Measurements from ENCODE around the gene ACOT8.
A peak's percentile ranks its signal among the peaks of the same experiment; 100 is the strongest.

The ACOT8 gene

DNA sequence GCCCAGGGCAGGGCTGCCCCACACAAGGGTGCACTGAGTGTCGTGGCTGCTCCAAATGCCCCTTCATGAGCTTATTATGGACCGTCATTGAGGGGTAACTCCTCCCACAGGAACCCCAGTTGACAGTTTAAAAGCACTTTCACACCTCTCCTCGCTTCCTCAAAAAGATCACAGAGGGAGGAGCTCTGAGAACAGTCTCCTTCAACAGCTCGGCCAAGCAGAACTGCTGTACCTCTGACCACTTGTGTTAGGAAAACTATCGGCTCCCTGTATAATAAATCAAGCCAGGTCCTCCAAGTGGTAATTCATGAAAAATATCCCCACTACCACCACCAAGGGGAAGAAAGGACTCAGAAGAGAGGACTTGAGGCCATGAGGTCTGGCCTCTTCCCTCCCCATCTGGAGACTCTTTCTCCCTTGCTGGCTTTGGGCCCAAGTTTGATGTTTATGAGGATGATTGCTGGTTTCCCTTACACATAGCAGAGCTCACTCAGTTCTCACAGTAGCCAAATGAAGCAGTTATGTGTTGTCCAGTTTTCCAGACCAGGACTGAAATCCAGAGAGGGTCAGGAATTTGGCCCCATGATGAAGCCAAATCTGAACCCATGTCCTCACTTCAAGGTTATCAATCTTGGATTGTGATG is 14.9 kb downstream of the ACOT8 start:
- H3K4me3 ChIP-seq (ENCODE audit: low read depth, low read length) = no peak overlapping the region
- DNase-seq (ENCODE audit: low read depth) = peak; percentile 31
- TF ChIP-seq, protein P1, sequence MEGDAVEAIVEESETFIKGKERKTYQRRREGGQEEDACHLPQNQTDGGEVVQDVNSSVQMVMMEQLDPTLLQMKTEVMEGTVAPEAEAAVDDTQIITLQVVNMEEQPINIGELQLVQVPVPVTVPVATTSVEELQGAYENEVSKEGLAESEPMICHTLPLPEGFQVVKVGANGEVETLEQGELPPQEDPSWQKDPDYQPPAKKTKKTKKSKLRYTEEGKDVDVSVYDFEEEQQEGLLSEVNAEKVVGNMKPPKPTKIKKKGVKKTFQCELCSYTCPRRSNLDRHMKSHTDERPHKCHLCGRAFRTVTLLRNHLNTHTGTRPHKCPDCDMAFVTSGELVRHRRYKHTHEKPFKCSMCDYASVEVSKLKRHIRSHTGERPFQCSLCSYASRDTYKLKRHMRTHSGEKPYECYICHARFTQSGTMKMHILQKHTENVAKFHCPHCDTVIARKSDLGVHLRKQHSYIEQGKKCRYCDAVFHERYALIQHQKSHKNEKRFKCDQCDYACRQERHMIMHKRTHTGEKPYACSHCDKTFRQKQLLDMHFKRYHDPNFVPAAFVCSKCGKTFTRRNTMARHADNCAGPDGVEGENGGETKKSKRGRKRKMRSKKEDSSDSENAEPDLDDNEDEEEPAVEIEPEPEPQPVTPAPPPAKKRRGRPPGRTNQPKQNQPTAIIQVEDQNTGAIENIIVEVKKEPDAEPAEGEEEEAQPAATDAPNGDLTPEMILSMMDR (IDR thresholded peaks at IDR 0.05; ENCODE audit: low read depth, low read length, missing control alignments) = no peak

DNA sequence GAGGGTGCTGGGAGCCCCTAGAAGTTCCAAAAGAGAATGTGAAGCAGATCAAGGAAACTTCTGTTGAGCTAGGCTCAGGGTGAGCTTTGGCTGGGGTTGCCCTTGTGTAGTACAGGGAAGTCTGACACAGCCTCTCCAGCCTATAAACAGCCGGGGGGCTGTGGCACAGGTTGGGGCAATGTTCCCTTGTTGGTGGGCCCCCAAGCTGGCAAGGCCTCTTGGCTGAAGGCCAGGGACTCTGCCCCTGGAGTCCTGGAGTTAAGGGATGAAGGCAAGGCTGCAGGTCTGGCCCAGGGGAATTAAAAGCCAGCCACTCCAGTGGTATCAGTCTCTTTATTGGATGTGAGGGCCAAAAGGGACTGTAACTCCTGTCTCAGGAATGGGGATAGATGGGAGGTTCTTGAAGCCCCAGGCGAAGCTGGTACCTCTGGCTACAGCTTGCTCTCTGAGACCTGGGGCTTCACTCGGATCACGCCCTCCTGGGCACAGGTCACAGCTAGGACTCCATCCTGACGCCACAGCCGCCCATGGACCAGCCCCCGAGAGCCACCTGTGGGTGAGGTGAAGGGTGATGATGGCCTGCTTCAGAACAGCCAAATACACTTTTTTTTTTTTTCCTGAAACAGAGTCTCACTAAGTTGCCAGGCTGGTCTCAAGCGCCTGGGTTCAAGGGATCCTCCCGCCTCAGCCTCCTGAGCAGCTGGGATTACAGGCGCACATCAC is 15.6 kb downstream of the ACOT8 start:
- DNase-seq (ENCODE audit: low read depth) = no peak
- H3K4me3 ChIP-seq (ENCODE audit: low read depth, low read length) = no peak overlapping the region
- TF ChIP-seq, protein P1 (IDR thresholded peaks at IDR 0.05; ENCODE audit: low read depth, low read length, missing control alignments) = no peak

DNA sequence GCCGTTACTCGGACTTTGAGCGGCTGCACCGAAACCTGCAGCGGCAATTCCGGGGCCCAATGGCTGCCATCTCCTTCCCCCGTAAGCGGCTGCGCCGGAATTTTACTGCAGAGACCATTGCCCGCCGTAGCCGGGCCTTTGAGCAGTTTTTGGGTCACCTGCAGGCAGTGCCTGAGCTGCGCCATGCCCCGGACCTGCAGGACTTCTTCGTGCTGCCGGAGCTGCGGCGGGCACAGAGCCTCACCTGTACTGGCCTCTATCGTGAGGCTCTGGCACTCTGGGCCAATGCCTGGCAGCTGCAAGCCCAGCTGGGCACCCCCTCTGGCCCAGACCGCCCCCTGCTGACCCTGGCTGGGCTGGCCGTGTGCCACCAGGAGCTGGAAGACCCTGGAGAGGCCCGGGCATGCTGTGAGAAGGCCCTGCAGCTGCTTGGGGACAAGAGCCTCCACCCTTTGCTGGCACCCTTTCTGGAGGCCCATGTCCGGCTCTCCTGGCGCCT is 16.4 kb downstream of the ACOT8 start:
- no peak overlapping the region for H3K4me3 ChIP-seq (ENCODE audit: low read depth, low read length)
- TF ChIP-seq, protein P1 (IDR thresholded peaks at IDR 0.05; ENCODE audit: low read depth, low read length, missing control alignments) = no peak
- DNase-seq (ENCODE audit: low read depth) = no peak

DNA sequence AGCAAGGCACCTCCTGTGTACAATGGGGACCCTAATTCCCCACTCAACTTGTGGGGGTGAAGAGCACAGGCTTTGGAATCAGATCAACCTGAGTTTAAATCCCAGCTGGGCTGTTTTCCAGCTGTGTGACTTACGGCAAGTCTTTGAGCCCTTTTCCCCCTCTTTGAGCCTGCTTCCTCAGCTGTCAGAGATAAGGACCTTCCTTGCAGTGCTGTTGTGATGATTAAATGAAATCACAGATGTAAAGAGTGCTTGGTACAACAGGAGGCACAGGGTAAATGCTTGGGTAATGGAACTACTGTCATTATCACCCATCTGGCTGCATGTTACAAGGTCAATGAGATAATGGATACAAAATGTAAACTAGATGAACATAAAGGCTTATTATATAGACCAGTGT is 20.4 kb downstream of the ACOT8 start:
- H3K4me3 ChIP-seq (ENCODE audit: low read depth, low read length) = no peak overlapping the region
- DNase-seq (ENCODE audit: low read depth) = no peak
- TF ChIP-seq, protein P1 (IDR thresholded peaks at IDR 0.05; ENCODE audit: low read depth, low read length, missing control alignments) = no peak

DNA sequence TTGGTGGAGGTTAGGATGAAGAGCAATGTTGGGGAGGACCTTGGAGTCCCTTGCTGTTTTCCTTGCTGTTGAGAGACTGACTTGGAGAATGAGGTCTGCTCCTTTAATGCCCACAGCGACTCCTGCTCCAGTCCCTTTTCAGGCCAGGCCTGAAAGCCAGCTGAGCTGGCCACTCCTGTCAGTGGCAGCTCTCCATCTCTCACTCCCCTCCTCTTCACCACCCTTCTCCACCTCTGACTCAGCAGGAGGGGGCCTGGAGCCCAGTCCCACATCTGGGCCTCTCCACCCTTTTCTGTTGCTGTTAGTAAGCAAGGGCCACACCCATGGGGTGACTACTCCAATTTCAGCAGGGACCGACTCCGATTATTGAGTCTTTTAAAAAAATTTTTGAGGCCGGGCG is 21.4 kb downstream of the ACOT8 start:
- TF ChIP-seq, protein P1 (IDR thresholded peaks at IDR 0.05; ENCODE audit: low read depth, low read length, missing control alignments) = no peak
- no peak overlapping the region for H3K4me3 ChIP-seq (ENCODE audit: low read depth, low read length)
- no peak for DNase-seq (ENCODE audit: low read depth)

DNA sequence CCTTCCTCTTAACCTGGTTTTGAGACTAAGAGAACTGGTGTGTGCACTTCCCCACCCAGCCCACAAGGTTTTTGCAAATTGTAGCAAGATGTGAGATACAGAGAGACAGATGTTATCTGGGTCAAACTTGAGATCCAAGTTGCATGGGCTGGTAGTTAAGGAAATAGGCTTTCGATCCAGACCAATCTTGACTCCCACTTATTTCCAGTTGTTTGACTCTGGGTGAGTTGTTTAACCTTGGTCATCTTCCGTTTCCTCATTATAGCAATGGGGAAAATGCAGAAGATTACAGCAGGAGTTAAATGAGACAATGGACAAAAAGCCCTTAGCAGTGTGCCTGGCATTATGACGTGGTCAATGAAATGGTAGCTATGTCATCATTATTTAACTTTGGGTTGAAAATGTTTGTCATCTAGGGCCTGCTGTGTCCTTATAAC is 21.8 kb downstream of the ACOT8 start:
- TF ChIP-seq, protein P1 (IDR thresholded peaks at IDR 0.05; ENCODE audit: low read depth, low read length, missing control alignments) = peak; percentile 14
- no peak overlapping the region for H3K4me3 ChIP-seq (ENCODE audit: low read depth, low read length)
- DNase-seq (ENCODE audit: low read depth) = no peak
